ENCODE results near the gene LRR1.

- TF ChIP-seq POLR2AphosphoS5 (IDR thresholded peaks at IDR 0.05) (no peak), POLR2A (IDR thresholded peaks at IDR 0.05) (no peak)
These were observed 38.9 kb downstream of the LRR1 start for GRCh38 chr14:49637534-49638078.

Data from suprapubic skin (tissue), 4 donors.